A549 (cell line): ENCODE data around the gene PARD6B. TPM values are rescaled to one million over a fixed set of nuclear protein-coding genes. Genes with fewer than 3 reads are reported as not detected.

Source experiments
- ATAC-seq, 2 experiments: fragments of 200-7000 bp in 1 of 2; fragments of >200 bp in 1 of 2; cut with Nextera tagmentation in 1 of 2; cut with Tn5 transposase in 1 of 2; 3 replicates each; pipeline versions ENCODE4 v1.8.0 to v1.9.1; 2018 to 2020; ENCODE audit warnings: mild to moderate bottlenecking in 1 of 2, moderate library complexity in 1 of 2
- CTCF ChIA-PET: fragments of 300-600 bp; sonication (Branson Sonifier 250); formaldehyde crosslinking; extraction: SDS; loops from one replicate; lab custom pipeline; 2021; ENCODE audit warnings: antibody characterized with exemption, inconsistent platforms; lab: Yijun Ruan, JAX
- POLR2A ChIA-PET: fragments of 350-600 bp; formaldehyde crosslinking; extraction: SDS; loops from one replicate; lab custom pipeline; 2021; ENCODE audit warnings: antibody characterized with exemption, inconsistent platforms; lab: Yijun Ruan, JAX
- DNase-seq, 2 experiments: peaks; one replicate each; pipeline versions ENCODE4 v3.0.0 to v3.0.0-alpha.2; 2011 to 2016; ENCODE audit warnings: low read depth in 1 of 2, low spot score in 1 of 2
- FAIRE-seq: peaks from 2 replicates; lab custom pipeline; 2011; peaks lifted over from hg19 to GRCh38; lab: Jason Lieb, UNC
- H3K27ac ChIP-seq, 2 experiments: fragments of >200 bp; sonication (Bioruptor Twin); formaldehyde crosslinking; 3 replicates each; pipeline ENCODE4 v1.5.1; 2016 to 2017
- H3K4me1 ChIP-seq: fragments of >200 bp; sonication (Bioruptor Twin); formaldehyde crosslinking; 3 replicates; pipeline ENCODE4 v1.6.1; 2016
- H3K4me2 ChIP-seq: fragments of >200 bp; sonication (Bioruptor Twin); formaldehyde crosslinking; 3 replicates; pipeline ENCODE4 v1.6.1; 2016
- H3K4me3 ChIP-seq: fragments of >200 bp; sonication (Bioruptor Twin); formaldehyde crosslinking; 3 replicates; pipeline ENCODE4 v1.5.1; 2016
- H3K9me3 ChIP-seq: fragments of >200 bp; sonication (Bioruptor Twin); formaldehyde crosslinking; 3 replicates; pipeline ENCODE4 v1.6.1; 2016
- CBX2 ChIP-seq: fragments of 200-600 bp; sonication (generic); IDR thresholded peaks from 2 replicates; pipeline ENCODE4 v1.6.1; 2016; ENCODE audit warnings: low read depth, mild to moderate bottlenecking, borderline replicate concordance
- CHD2 ChIP-seq: fragments of 150-350 bp; IDR thresholded peaks from 2 replicates; pipeline ENCODE4 v1.6.1; 2014; ENCODE audit warnings: low read length; ENCODE audit not compliant: partially characterized antibody
- CHD4 ChIP-seq: fragments of 200-600 bp; sonication (generic); IDR thresholded peaks from 2 replicates; pipeline ENCODE4 v1.6.1; 2016; ENCODE audit warnings: antibody characterized with exemption, mild to moderate bottlenecking, borderline replicate concordance
- EHMT2 ChIP-seq: fragments of 200-600 bp; sonication (generic); IDR thresholded peaks from 2 replicates; pipeline ENCODE4 v1.6.1; 2016; ENCODE audit warnings: antibody characterized with exemption, low read depth, mild to moderate bottlenecking, moderate library complexity
- ESRRA ChIP-seq: fragments of 150-350 bp; IDR thresholded peaks from 2 replicates; pipeline ENCODE4 v1.6.1; 2014; ENCODE audit warnings: mild to moderate bottlenecking, low read length, borderline replicate concordance
- FOSB ChIP-seq: fragments of 250-450 bp; sonication (Bioruptor Pico); IDR thresholded peaks from 2 replicates; pipeline ENCODE4 v1.5.0; 2020; ENCODE audit warnings: mild to moderate bottlenecking, moderate library complexity
- HDAC2 ChIP-seq: fragments of 200-600 bp; sonication (generic); IDR thresholded peaks from 2 replicates; pipeline ENCODE4 v1.6.1; 2016
- HOXA7 ChIP-seq: fragments of 250-450 bp; sonication (Bioruptor Pico); IDR thresholded peaks from 2 replicates; pipeline ENCODE4 v1.5.0; 2020; ENCODE audit warnings: mild to moderate bottlenecking, moderate library complexity
- HOXB13 ChIP-seq: fragments of 250-450 bp; sonication (Bioruptor Pico); IDR thresholded peaks from 2 replicates; pipeline ENCODE4 v1.5.0; 2020; ENCODE audit warnings: low read depth, mild to moderate bottlenecking, moderate library complexity
- JUN ChIP-seq, 2 experiments: fragments of >200 bp; sonication (Bioruptor Twin); formaldehyde crosslinking; IDR thresholded peaks; 2 replicates in 1 of 2; 3 replicates in 1 of 2; pipeline ENCODE4 v1.6.1; 2016 to 2017
- KDM5A ChIP-seq: fragments of 200-600 bp; sonication (generic); IDR thresholded peaks from 2 replicates; pipeline ENCODE4 v1.6.1; 2016; ENCODE audit warnings: antibody characterized with exemption, mild to moderate bottlenecking
- MAZ ChIP-seq: fragments of 150-350 bp; IDR thresholded peaks from 2 replicates; pipeline ENCODE4 v1.6.1; 2014; ENCODE audit warnings: antibody characterized with exemption, low read depth, low read length, borderline replicate concordance
- NFE2L2 ChIP-seq: fragments of 150-350 bp; conservative IDR thresholded peaks from 2 replicates; pipeline ENCODE4 v1.6.1; 2014; ENCODE audit warnings: low read length
- NPAS2 ChIP-seq: fragments of 250-450 bp; sonication (Bioruptor Pico); IDR thresholded peaks from 2 replicates; pipeline ENCODE4 v1.8.0; 2022; ENCODE audit warnings: mild to moderate bottlenecking, moderate library complexity, borderline replicate concordance
- POLR2AphosphoS2 ChIP-seq: conservative IDR thresholded peaks from 2 replicates; pipeline ENCODE4 v1.6.1; 2012; ENCODE audit warnings: low read length, improper control_type of control experiment, inconsistent platforms
- RAD21 ChIP-seq, 2 experiments: fragments of >200 bp in 1 of 2; sonication (Bioruptor Twin) in 1 of 2; formaldehyde crosslinking in 1 of 2; IDR thresholded peaks in 1 of 2; conservative IDR thresholded peaks in 1 of 2; 2 replicates in 1 of 2; 3 replicates in 1 of 2; pipeline ENCODE4 v1.6.1; 2012 to 2018; ENCODE audit warnings: inconsistent platforms in 1 of 2
- RCOR1 ChIP-seq: fragments of 150-350 bp; IDR thresholded peaks from 2 replicates; pipeline ENCODE4 v1.6.1; 2014; ENCODE audit warnings: antibody characterized with exemption, low read length, low read depth
- SREBF2 ChIP-seq: fragments of 450-650 bp; IDR thresholded peaks from 2 replicates; pipeline ENCODE4 v1.6.1; 2014; ENCODE audit warnings: mild to moderate bottlenecking, moderate library complexity
- TP53 ChIP-seq: fragments of 250-450 bp; sonication (Bioruptor Pico); IDR thresholded peaks from 2 replicates; pipeline ENCODE4 v1.5.0; 2021; ENCODE audit warnings: mild to moderate bottlenecking, moderate library complexity
- ZC3H11A ChIP-seq: fragments of 450-650 bp; IDR thresholded peaks from 2 replicates; pipeline ENCODE4 v1.6.1; 2014; ENCODE audit warnings: antibody characterized with exemption, mild to moderate bottlenecking
- ZFP36 ChIP-seq: fragments of 450-650 bp; IDR thresholded peaks from 2 replicates; pipeline ENCODE4 v1.6.1; 2014; ENCODE audit warnings: borderline replicate concordance; ENCODE audit not compliant: partially characterized antibody
- ZSCAN20 ChIP-seq: fragments of 250-450 bp; sonication (Bioruptor Pico); IDR thresholded peaks from 2 replicates; pipeline ENCODE4 v1.8.0; 2022; ENCODE audit warnings: mild to moderate bottlenecking, moderate library complexity
- WGBS: methylation state at CpG from one replicate; pipeline ENCODE4 v1.1.6; 2017; ENCODE audit errors: missing lambda C conversion rate; 5-methylcytosine and 5-hydroxymethylcytosine counted together
- polyA plus RNA-seq, 4 experiments: library from polyadenylated mRNA; depleted of rRNA in 3 of 4; stranded (reverse); fragments of >200 nt; fragmentation: RNase III in 1 of 4; extraction: RNeasy Plus Mini Kit Qiagen cat#74134 plus additional on column Dnase treatment in 1 of 4; gene quantifications; 2 replicates in 3 of 4; 3 replicates in 1 of 4; pipeline ENCODE4 v1.2.3, GENCODE V29; 2011 to 2017
- TF ChIP-seq, protein P1 (sequence below): fragments of 250-450 bp; sonication (Bioruptor Pico); IDR thresholded peaks from 2 replicates; pipeline ENCODE4 v1.5.0; 2021; ENCODE audit warnings: mild to moderate bottlenecking, moderate library complexity, borderline replicate concordance
- TF ChIP-seq, protein P2 (sequence below): fragments of 150-350 bp; IDR thresholded peaks from 2 replicates; pipeline ENCODE4 v1.6.1; 2014; ENCODE audit warnings: low read depth, mild to moderate bottlenecking, low read length
- TF ChIP-seq, protein P3 (sequence below): fragments of 250-450 bp; sonication (Bioruptor Pico); IDR thresholded peaks from 2 replicates; pipeline ENCODE4 v1.5.0; 2020; ENCODE audit warnings: low read depth, mild to moderate bottlenecking, moderate library complexity
- TF ChIP-seq, protein P4 (sequence below): fragments of >200 bp; sonication (Bioruptor Twin); formaldehyde crosslinking; IDR thresholded peaks from 2 replicates; pipeline ENCODE4 v1.6.1; 2016
- TF ChIP-seq, protein P5 (sequence below): fragments of 450-650 bp; IDR thresholded peaks from 2 replicates; pipeline ENCODE4 v1.6.1; 2014; ENCODE audit warnings: antibody characterized with exemption

The PARD6B gene
- polyA plus RNA-seq, 2 of the 4 experiments (the other 2 are of a cell fraction), result 3.1 to 6.4 TPM

DNA sequence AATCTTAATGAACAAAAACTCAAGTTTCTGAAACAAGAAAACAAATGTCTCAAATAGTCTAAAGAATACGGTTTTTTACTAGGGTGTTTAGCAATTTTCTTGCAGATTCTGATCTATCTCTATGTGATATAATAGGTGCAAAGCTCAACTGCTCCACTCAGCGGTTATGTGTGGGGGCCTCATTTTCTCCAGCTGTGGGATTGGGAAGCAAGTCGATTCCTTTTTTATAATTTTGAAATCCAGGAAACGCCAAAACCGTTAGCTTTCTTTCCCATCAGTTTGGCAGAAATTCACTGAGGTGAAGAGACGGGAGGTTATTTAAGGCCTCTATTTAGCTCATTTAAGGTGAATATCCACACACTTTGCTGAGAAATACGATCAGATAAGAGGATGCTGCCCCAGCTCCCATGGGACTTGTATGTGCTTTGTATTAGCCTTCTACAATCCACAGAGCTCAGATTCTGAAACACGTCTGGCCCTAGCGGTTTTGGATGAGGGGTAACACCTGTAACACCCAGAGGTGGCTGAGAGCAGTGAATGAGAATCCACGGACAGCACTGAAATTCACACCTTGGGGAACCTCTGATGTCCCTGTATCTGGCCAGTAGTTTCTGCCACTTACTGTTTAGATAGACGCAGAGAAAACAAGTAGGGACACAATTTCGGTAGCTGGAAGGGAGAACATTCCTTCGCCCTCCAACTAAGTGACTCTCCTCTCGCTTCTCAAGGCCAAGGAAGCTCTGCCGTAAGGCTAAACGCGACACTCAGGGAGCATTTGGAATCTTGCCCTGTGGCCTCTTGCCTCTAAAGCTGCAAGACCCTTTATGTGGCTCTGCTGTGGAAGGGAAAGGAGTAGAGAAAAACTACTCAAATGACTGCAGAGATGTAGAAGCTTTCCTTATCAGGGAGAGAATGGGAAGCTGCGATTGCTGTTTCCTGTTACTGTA is 56.9 kb downstream of the PARD6B start (continued):
- TF ChIP-seq, protein P1, sequence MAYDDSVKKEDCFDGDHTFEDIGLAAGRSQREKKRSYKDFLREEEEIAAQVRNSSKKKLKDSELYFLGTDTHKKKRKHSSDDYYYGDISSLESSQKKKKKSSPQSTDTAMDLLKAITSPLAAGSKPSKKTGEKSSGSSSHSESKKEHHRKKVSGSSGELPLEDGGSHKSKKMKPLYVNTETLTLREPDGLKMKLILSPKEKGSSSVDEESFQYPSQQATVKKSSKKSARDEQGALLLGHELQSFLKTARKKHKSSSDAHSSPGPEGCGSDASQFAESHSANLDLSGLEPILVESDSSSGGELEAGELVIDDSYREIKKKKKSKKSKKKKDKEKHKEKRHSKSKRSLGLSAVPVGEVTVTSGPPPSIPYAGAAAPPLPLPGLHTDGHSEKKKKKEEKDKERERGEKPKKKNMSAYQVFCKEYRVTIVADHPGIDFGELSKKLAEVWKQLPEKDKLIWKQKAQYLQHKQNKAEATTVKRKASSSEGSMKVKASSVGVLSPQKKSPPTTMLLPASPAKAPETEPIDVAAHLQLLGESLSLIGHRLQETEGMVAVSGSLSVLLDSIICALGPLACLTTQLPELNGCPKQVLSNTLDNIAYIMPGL (CRISPR knock-in tag), result no peak
- TF ChIP-seq HDAC2, result no peak
- TF ChIP-seq KDM5A, result peak; percentile 44; the same call in 1 of the 2 replicates
- TF ChIP-seq, protein P2, sequence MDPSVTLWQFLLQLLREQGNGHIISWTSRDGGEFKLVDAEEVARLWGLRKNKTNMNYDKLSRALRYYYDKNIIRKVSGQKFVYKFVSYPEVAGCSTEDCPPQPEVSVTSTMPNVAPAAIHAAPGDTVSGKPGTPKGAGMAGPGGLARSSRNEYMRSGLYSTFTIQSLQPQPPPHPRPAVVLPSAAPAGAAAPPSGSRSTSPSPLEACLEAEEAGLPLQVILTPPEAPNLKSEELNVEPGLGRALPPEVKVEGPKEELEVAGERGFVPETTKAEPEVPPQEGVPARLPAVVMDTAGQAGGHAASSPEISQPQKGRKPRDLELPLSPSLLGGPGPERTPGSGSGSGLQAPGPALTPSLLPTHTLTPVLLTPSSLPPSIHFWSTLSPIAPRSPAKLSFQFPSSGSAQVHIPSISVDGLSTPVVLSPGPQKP, result no peak
- no peak for TF ChIP-seq RCOR1
- TF ChIP-seq TP53, result no peak
- TF ChIP-seq, protein P3, sequence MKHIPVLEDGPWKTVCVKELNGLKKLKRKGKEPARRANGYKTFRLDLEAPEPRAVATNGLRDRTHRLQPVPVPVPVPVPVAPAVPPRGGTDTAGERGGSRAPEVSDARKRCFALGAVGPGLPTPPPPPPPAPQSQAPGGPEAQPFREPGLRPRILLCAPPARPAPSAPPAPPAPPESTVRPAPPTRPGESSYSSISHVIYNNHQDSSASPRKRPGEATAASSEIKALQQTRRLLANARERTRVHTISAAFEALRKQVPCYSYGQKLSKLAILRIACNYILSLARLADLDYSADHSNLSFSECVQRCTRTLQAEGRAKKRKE, result no peak
- TF ChIP-seq ESRRA, result no peak
- TF ChIP-seq ZFP36, result no peak
- no peak for TF ChIP-seq HOXA7 (CRISPR knock-in tag)
- no peak for TF ChIP-seq SREBF2
- no peak for TF ChIP-seq NFE2L2
- TF ChIP-seq POLR2AphosphoS2, result no peak
- no peak for TF ChIP-seq HOXB13 (CRISPR knock-in tag)
- TF ChIP-seq RAD21 (conservative IDR thresholded peaks at IDR 0.05 in 1 of 2, IDR thresholded peaks at IDR 0.05 in 1 of 2), result peak; percentile 99
- TF ChIP-seq CBX2, result no peak
- no peak for TF ChIP-seq ZC3H11A
- TF ChIP-seq ZSCAN20 (CRISPR knock-in tag), result no peak
- no peak for TF ChIP-seq MAZ
- no peak for TF ChIP-seq CHD2

DNA sequence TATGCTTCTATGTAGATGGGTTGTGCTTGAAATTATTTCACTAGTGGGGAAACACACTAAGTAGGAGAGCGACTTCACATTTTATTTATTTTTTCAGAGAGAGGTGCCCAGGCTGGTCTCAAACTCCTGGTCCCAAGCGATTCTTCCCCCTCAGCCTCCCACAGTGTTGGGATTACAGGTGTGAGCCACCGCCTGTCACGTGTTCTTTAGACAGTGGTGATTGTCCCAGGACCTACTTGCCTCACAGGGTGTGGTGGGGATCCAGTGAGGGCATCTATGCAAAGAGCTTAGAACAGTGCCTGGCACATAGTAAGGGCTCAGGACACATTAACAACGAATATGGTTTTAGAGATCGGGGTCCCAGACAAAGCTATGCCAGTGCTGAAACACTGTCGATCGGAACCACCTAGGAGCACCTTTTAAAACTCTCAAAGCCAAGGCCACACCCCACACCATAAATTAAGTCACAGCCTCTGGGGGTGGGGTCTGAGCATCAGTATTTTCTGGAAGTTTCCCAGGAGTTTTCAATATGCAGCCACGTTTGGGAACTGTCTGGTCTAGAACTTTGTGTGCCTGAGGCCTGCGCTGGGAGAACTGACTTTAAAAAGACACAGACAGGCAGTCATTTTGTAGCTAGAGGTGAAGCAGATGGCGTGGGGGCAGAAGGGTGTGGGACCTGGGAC is 58.7 kb downstream of the PARD6B start:
- peak in 1 of 2 experiments; percentile 0; a peak in 2 of 6 replicates for ATAC-seq
- Histone ChIP-seq H3K27ac (peak overlapping the region; percentile 90), H3K9me3 (no peaks in the 10 kb centered on the region), H3K4me2 (peak overlapping the region; percentile 65), H3K4me3 (no peak overlapping the region), H3K4me1 (peaks cover 29% of the 10 kb centered on the region)
- POLR2A ChIA-PET, result interaction anchor here (0.9 to 1.8 kb wide), 6 partner anchors 25 to 141 kb away, joined by 3 to 10 read pairs (median 5); partner anchors contain the start of genes ADNP and PARD6B
- FAIRE-seq, result no peak
- CTCF ChIA-PET, result interaction anchor here (0.5 to 15.3 kb wide), 29 partner anchors 8 to 1352 kb away, joined by 3 to 347 read pairs (median 4); partner anchors contain the start of gene ADNP
- no peak for DNase-seq
- WGBS, result 58% methylated on average over 11 of the region's 11 CpGs
- TF ChIP-seq POLR2AphosphoS2 (no peak), FOSB (CRISPR knock-in tag) (no peak), NPAS2 (CRISPR knock-in tag) (no peak), SREBF2 (no peak), JUN (IDR thresholded peaks at IDR 0.05) (no peak), EHMT2 (no peak), HDAC2 (no peak), TP53 (no peak; the same call in 1 of the 2 replicates), CHD4 (no peak)
- TF ChIP-seq, protein P4, sequence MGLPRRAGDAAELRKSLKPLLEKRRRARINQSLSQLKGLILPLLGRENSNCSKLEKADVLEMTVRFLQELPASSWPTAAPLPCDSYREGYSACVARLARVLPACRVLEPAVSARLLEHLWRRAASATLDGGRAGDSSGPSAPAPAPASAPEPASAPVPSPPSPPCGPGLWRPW, result no peak
- TF ChIP-seq, protein P1 (CRISPR knock-in tag), result no peak
- TF ChIP-seq, protein P5, sequence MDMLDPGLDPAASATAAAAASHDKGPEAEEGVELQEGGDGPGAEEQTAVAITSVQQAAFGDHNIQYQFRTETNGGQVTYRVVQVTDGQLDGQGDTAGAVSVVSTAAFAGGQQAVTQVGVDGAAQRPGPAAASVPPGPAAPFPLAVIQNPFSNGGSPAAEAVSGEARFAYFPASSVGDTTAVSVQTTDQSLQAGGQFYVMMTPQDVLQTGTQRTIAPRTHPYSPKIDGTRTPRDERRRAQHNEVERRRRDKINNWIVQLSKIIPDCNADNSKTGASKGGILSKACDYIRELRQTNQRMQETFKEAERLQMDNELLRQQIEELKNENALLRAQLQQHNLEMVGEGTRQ, result no peak
